HTERT RPE-1 (cell line): Measurements from ENCODE around the gene STX7.

Experiments used
- in situ Hi-C: fragments of 300-500 bp; cut with MboI; formaldehyde crosslinking; loops from 4 replicates; pipeline ENCODE4 v1.14.3; 2020; ENCODE audit warnings: low sequenced_read_pairs

Gene STX7

DNA sequence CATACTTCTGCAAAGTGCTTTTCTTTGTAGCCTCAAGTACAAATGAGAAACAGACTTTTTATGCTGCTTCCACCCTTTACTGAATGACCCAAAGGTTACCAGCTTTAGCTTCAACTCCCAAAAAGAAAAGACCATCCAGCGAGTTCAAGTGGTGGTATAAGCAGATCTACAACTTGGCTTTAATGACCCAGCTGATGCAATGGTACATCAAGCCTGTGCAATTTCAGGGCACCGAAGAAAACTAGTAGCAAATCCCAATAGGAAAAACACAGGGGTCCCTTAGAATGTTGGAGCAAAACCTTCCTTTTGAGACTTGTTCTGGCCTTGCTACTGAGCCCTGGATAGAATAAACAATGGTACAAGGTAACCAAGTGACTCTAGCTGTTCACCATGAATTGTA, 33.8 kb downstream of the STX7 start:
- in situ Hi-C loops = loop anchor here (25.0 kb wide), 1 partner anchor 192 kb away; no protein-coding TSS in a partner anchor

DNA sequence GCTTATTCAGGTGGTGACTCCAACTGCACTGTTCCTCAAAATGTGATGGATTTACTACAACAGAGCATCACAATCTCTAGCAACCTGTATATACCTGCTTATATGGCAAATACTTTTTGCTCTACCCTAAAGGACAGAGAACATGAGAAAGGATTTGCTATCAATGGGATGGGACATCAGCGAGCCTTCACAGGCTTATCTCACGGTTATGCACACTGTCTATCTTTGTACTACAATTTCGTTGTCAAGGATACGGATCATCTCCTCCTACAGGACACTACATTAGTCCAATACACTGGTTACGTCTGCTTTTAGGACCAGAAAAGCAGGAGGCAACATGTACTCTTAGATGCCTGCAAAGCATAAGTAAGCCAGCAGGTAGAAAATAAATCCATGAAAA, 34.2 kb downstream of the STX7 start:
- in situ Hi-C loops = loop anchor here (25.0 kb wide), 1 partner anchor 191 kb away; no protein-coding TSS in a partner anchor

DNA sequence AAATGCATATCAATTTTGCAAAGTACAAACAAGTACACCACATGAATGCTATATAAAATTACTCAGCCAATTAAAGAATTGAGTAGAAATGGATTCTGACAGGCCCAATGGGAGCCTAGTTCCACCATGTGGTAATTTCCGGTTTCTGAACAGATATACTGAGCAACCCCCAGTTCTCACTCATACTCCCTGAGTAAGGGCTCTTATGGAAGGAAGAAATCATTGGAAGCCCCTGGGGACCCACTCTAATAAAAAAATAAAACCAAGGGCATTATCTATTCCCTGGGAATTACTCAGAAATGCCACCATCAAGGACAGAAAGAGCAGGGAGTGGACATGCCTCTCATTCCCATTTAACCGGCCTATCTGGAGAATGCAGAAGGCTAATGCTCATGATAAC, 34.6 kb downstream of the STX7 start:
- in situ Hi-C loops = loop anchor here (25.0 kb wide), 1 partner anchor 191 kb away; no protein-coding TSS in a partner anchor

DNA sequence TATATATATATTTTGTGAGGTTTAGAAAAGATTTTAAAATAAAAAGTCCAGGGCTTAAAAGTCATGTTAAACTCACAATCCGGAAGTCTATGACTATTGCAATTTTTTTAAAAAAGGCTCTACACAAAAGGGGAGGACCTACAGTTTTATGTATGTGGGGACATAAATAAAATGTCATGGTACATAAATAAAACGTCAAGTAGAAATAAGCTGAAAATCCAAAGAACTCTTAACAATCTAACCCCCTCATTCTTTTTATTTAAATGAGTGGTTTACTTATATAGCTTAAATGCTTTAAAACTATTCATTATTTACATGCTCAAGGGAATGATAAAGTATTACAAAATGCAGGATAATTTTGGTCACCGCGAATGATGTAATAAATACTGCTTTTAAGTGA, 36.2 kb downstream of the STX7 start:
- in situ Hi-C loops = loop anchor here (25.0 kb wide), 1 partner anchor 189 kb away; no protein-coding TSS in a partner anchor

DNA sequence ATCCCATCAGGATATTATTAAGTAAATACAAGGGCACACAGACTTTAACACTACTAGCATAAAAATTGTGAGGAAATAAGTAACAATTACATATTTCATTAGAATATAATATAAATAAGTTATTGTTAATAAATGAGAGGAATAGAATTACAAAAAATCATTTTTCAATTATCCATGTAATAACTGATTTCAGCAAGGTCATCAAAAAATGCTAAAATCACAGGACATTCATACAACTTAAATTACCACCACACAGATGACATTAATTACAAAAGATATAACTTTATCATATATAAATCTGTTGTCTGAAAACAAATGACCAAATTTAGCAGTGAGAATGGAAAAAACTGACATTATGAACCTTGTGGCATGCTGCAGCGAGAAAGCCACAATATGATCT, 37.0 kb downstream of the STX7 start:
- in situ Hi-C loops = loop anchor here (25.0 kb wide), 1 partner anchor 189 kb away; no protein-coding TSS in a partner anchor

DNA sequence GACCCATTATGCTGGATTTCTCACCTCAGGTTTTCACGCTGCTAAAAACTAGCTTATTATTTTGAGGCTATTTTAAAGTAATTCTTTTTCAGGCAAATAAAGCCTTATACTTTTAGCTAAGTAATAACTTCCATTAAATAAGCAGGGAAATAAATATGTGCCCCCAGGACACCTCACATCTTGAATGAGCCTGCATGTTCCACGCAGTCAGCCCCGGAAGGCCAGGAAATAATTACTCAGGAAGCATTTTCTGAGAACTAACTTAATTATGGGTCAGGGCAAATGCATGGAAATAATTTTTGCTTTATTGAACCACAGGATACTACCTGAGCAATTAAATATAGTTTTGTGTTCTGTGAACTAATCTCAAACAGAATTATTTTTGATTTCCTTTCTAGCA, 41.1 kb downstream of the STX7 start:
- in situ Hi-C loops = no loop called here

DNA sequence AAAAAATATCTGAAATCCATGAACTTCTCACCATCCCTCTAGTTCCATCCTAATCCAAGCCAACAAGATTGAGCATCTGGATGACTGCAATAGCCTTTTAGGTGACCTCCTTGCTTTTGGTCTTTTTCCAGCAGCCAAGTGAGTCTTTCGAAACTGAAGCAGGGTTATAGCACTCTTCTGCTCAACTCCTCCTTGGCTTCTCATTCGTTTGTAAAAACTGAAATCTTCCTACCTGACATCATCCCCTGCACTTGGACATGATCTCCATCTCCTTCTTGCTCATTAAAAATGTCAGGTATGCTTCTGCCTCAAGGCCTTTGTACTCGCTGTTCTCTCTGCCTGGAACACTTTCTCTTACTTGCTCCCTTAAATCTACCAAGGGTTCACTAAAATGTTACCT, 46.0 kb downstream of the STX7 start:
- in situ Hi-C loops = no loop called here

DNA sequence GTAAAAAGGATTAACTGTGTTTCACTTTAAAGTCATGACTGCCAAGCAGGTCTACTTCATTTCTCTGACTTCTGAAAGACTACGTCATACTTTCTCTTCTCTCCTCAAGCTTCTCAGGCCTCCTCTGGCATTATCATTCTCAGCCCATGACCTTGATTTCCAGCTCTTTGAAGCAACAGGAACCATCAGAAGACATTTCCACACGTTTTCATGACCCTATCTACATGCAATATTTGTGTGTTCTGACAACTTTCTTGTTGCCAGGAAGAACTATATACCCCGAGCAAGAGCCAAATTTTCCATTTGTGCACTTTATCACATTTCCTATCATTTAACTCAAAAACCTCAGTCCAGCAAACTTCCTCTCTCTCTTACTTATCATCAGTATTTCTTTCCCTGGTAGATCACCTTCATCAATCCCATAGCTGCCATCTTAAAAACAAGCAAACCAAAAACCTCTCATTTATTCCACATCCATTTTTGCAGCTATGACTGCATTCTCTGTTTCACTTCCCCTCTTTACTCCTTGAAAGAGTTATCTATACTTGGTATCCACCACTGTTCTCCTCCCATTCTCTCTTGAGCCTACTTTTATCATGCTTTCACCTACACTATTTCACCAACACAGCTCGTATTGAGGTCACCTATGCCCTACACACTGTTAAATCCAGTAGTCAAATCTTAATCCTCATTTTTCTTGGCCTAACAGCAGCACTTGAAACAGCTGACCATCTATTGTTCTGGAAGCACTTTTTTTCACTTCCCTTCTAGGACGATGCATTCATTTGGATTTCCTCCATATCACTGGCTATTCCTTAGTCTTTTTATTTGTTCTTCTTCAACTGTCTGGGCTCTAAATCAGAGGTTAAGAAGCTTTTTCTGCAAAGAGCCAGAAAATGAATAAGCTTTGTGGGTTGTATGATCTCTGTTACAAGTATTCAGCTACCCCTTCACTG, 47.1 kb downstream of the STX7 start:
- in situ Hi-C loops = no loop called here

DNA sequence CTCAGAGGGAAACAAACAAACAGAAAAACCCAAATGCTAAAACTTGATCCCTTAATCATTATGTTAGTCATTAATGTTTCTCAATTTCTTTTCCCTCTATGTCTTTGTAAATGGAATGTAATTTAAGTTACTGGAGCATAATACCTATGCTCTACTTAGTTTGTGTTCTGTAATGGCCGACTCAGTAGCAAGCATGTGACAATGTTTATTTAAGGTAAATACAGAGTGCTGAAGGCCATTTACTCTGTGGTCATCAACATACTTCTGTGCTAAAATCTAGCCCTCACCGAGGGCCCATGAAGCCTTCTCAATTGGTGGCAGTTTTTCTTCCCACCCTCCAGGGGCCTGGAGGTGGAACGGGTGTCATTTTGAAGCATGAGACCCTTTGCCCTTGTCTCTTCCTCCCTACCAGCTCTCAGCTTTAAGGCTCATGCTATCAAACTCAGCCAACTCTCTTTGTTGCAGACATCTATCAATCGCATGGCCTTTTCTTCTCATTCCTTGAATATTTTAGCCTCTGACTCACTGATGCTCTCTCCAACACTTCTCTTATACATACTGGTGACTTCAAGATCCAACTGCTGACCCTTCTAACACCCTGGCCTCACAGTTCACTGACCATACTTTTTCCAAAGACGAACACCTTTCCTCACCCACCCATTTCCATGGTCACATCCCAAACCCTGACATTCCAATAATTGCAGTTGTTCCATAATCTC, 48.2 kb downstream of the STX7 start:
- in situ Hi-C loops = no loop called here

DNA sequence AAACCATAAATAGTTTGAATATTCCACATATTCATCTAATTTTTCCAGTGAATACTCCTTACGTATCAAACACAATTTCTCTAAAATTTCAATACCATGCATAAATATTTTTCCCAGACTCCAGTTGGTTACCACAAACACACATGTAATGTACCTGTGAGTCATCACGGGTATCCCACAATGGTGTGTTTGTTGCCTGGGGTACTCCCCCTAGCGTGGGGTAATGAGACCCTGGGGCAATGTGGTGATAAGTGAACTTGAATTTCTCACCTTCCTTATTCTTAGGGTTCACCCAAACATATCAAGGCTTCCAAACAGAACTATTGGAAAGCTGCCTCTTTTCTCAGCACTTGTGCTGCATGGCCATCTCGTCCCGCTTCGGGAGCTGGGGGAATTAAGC, 51.0 kb downstream of the STX7 start:
- in situ Hi-C loops = no loop called here

DNA sequence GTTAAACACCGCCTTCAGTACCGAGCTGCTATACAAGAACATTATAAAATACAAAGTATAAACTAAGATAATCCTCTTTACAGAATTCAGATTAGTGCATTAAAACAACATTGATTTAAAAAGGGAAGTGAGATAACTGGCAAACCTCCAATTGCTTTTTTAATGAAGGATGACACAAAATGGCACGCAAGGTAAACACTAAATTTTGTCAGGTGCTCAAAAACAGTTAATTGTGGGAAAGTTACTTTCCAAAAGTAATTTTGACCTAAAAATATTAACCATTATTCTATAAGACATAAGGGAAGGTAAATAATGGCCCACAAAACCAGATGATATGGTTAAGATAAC, 53.3 kb downstream of the STX7 start:
- in situ Hi-C loops = no loop called here

DNA sequence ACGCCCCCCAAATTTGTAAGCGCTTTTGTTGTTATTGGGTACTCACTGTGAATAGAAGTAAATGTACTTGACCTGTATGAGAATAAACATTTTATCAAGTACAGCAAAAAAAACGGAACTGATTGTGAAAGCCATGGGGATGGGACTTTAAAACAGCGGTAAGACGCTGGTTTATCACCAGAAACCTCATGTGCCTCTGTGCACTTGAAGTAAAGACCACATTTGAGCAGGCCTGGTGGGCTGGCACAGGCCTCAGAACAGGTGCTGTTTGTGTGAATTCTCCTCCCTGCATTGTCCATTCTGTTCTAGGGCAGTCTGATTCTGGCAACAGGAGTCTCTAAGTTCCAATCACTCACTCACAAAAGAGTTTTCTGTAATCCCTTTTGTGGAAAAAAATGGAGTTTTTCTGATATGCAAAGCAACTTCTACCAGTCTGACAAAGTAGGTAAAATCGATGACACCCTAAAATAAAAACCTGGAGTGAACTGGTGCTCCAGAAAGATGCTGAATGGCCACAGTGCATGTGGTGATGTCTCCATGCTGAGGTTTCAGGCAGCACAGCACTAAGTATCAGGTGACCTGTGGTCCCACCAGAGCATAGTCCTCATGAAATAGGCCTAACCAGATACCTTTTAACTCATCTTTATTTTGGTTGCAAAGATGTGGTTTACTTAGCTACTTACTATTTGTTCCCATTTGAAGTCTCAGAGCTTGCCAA, 53.9 kb downstream of the STX7 start:
- in situ Hi-C loops = no loop called here

DNA sequence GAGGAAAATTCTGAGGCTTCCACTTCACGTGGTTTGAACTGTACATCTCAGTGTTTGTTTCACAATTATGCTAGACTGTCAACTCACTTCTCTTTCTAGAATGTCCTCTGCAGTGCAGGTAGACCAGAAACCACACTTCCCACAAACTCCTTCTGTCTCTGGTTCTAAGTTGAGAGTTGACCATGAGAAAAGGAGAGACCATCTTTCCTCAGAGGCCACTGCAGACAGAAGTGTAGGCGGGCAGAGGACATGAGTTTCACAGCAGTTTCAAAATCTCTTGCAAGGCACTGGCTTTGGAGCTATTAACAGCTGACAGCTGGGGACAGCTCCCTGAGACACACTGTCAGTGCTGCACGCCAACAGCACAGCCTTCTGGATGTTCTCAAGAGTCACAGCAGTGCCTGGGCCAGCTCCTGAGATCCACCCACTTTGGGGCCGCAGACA, 56.2 kb downstream of the STX7 start:
- in situ Hi-C loops = no loop called here

DNA sequence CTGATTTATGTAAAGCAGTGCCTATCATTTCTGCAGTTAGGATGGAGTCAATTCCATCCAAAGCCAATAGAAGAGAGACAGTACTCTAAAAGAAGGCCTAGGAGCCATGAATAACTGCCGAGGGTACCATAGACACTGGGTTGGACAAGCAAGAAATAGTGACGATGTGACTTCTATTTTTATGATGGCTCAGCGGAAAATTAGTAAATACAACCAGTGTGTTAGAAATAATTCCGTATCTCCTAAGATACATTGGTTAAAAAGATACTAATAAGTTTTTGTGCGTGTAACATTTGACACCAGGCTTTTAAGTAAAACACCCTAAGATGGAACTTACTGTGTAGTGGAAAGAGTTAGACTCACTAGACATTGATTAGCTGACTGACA, 66.1 kb downstream of the STX7 start:
- in situ Hi-C loops = no loop called here

DNA sequence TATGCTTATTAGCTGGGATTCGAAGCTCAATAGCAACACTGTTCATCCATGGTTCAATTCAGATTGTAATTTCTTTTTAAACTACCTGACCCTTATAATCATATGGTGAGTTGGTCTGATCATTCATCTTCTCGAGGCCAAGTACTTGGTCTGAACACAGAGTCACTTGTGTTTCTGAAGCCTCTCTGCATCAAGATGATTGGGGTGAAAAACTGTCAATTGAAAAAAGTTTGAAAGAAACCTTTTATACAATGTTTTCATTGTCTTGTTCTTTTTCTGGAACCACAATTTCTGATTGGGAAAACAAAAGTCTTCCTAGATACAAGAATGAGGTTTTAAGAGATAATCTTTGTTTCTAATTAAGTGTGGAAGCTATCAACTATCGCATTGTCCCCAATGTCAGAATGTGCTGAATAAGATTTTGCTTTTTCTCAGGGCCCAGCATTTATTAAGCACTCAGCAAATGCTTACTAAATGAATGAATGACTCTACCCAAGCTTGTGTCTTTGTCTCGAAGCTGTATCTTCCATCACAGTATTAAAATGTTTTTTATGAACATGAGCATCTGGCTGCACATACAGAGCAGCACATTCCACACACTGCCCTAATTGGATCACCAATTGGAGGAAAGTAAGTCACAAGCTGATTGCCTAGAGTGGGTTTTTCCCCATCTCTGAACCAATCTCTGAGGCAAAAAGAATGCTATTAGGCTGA, 66.6 kb downstream of the STX7 start:
- in situ Hi-C loops = no loop called here

DNA sequence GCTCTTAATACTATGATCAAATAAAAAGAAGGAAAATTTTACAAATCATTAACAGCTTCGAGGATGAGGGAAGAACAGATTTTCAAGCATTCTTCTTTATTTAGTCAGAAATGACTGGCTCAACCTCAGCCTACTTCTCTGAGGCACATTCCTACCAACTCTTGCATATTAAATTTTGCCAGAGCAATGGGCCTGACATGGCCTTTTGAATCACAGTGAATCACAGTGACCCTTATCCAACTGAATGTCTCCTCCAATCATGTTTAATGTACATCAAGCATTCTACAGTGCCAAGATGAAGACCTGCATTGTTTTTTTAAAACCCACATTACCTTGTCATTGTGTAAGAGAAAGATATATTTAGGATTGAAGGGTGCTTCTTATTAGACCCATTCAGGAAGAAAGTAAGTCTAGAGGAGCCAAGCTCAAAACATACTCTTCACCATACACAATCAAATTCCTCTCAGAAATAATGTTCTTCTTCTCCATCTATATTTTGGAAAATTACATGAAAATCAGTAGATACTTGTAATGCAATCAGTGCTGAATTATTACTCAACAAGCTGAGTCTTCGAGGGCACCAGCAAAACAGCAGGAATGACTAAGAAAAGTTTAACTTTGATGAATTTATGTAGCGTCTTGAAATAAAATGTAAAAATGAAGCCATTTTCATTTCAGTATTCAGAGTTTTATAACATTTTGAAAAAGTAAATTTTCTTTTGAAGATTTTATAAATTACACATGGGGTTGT, 67.5 kb downstream of the STX7 start:
- in situ Hi-C loops = no loop called here

DNA sequence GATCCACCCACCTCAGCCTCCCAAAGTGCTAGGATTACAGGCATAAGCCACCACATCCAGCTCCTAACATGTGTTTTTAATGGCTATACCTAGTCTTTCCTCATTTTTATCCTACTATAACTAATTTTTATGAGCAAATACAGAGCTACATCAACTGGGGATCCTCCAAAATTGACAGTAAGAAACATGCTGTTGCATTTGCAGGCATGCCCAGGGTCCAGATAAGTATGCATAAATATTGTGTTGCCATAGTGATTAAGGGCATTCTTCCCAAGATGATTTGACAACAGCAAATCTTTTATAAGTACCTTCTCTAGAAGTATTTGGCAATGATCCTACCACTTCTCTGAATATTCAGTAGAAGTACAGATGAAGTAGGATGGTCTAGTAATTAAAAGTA, 69.7 kb downstream of the STX7 start:
- in situ Hi-C loops = no loop called here

DNA sequence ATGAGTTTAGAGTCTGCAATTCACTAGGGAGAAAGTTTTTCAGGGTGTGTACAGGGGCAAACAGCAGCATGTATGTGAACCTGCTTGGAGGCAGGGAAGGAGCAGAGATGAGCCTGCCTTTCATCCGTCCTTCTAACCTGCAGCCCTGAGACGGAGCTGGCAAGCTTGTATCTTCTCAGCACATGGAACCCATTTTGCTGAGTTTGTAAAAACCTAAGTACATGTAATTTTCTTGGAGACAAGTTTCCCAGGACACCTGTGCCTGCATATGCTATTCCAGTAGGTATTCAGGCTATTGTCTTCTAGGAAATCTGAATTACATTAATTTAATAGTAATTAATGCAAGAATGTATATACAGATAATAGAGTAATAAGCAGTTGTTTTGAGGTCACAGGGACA, 82.8 kb downstream of the STX7 start:
- in situ Hi-C loops = no loop called here

DNA sequence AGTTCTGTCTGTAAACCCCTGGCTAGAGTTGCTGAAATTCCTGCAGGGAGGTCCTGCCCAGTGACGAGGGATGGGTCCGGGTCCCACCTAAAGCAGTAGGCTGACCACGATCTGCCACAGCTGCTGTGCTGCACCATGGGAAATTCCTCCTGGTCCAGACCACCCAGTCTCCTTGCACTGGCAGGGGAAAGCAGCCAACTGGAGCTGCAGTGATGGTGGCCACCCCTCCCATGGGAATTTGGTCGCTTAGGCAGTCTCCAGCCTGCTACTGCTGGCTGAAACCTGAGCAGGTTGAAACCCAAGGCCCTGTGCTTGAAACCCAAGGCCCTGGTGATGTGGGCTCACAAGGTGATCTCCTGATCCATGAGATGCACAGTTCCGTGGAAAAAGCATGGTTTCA, 87.7 kb downstream of the STX7 start:
- in situ Hi-C loops = no loop called here

DNA sequence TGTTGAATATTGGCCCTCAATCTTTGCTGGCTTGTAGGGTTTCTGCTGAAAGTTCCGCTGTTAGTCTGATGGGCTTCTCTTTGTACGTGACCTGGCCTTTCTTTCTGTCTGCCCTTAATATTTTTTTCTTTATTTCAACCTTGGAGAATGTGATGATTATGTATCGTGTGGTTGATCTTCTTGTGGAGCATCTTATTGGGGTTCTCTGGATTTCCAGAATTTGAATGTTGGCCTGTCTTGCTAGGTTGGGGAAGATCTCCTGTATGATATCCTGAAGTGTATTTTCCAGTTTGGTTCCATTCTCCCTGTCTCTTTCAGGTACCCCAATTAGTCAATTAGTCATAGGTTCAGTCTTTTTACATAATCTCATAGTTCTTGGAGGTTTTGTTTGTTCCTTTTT, 89.1 kb downstream of the STX7 start:
- in situ Hi-C loops = no loop called here
